GM12874 (cell line): ENCODE results near the gene TMEM107.

Source experiments
- CTCF ChIP-seq: IDR thresholded peaks from 2 replicates; pipeline ENCODE4 v1.5.1; 2011; ENCODE audit warnings: low read depth, mild to moderate bottlenecking, control low read depth, low read length, moderate library complexity; ENCODE audit not compliant: insufficient read depth

The TMEM107 gene

GRCh38 chr17:8220783-8221662, 44.8 kb upstream of the TMEM107 start:
- no peak for TF ChIP-seq CTCF

GRCh38 chr17:8212312-8213180, 36.4 kb upstream of the TMEM107 start:
- no peak for TF ChIP-seq CTCF

- TF ChIP-seq CTCF: no peak
These were observed 34.7 kb upstream of the TMEM107 start for GRCh38 chr17:8210761-8211458.

GRCh38 chr17:8209907-8210760, 34.0 kb upstream of the TMEM107 start, which contains the start of gene AURKB:
AURKB (minus strand) TSS chr17:8210575; CDS start chr17:8210224, 351 bp downstream.
- no peak for TF ChIP-seq CTCF

GRCh38 chr17:8206536-8206935, 30.4 kb upstream of the TMEM107 start:
- TF ChIP-seq CTCF: no peak

GRCh38 chr17:8204761-8205555, 28.8 kb upstream of the TMEM107 start:
- TF ChIP-seq CTCF: no peak
